CD14-positive monocyte (primary cell): ENCODE results near the gene ASCL2. TPM values are rescaled to one million over a fixed set of nuclear protein-coding genes. Genes with fewer than 3 reads are reported as not detected.

Experiments used
- DNase-seq, 3 donors: peaks; one replicate each; pipeline ENCODE4 v3.0.0-alpha.2; 2011 to 2022
- H2AFZ ChIP-seq: 2 replicates; pipeline ENCODE4 v1.6.0; 2012; ENCODE audit warnings: mild to moderate bottlenecking, low read depth, low read length, inconsistent platforms; ENCODE audit not compliant: insufficient read depth, poor library complexity, severe bottlenecking
- H3K27ac ChIP-seq, 2 donors: 1 replicate in 1 of 2; 2 replicates in 1 of 2; pipeline ENCODE4 v1.5.1; 2012 to 2013; ENCODE audit warnings: low read length in 2 of 2, control low read depth in 1 of 2, inconsistent platforms in 1 of 2, low read depth in 1 of 2, mild to moderate bottlenecking in 1 of 2
- H3K27me3 ChIP-seq, 2 donors: one replicate each; pipeline versions ENCODE4 v1.6.0 to v1.6.1; 2011 to 2013; ENCODE audit warnings: low read length in 2 of 2; ENCODE audit not compliant: control insufficient read depth in 2 of 2, insufficient read depth in 2 of 2
- H3K36me3 ChIP-seq, 2 donors: replicated peaks in 1 of 2; 1 replicate in 1 of 2; 2 replicates in 1 of 2; pipeline versions ENCODE4 v1.5.1 to v1.6.1; 2012 to 2013; ENCODE audit warnings: low read length in 2 of 2, control low read depth in 1 of 2, inconsistent platforms in 1 of 2, mild to moderate bottlenecking in 1 of 2; ENCODE audit not compliant: insufficient read depth in 2 of 2, control insufficient read depth in 1 of 2
- H3K4me1 ChIP-seq, 2 donors: 1 replicate in 1 of 2; 2 replicates in 1 of 2; pipeline versions ENCODE4 v1.5.1 to v1.6.1; 2012 to 2013; ENCODE audit warnings: low read length in 2 of 2, control low read depth in 1 of 2, inconsistent platforms in 1 of 2, mild to moderate bottlenecking in 1 of 2, moderate library complexity in 1 of 2; ENCODE audit not compliant: insufficient read depth in 2 of 2, control insufficient read depth in 1 of 2
- H3K4me2 ChIP-seq: replicated peaks from 2 replicates; pipeline ENCODE3; 2012; ENCODE audit warnings: low read length, moderate library complexity, mild to moderate bottlenecking; ENCODE audit not compliant: poor library complexity, severe bottlenecking; ENCODE audit errors: extremely low read depth
- H3K4me3 ChIP-seq, 3 experiments: fragments of 200-600 bp in 1 of 3; sonication (generic) in 1 of 3; replicated peaks in 1 of 3; 1 replicate in 2 of 3; 2 replicates in 1 of 3; pipeline ENCODE4 v1.5.1; 2011 to 2013; ENCODE audit warnings: low read length in 3 of 3, mild to moderate bottlenecking in 3 of 3, control low read depth in 2 of 3, low read depth in 2 of 3, inconsistent platforms in 1 of 3, moderate library complexity in 1 of 3
- H3K79me2 ChIP-seq: 2 replicates; pipeline ENCODE4 v1.6.0; 2012; ENCODE audit warnings: mild to moderate bottlenecking, control low read depth, inconsistent platforms, low read length, moderate library complexity; ENCODE audit not compliant: insufficient read depth
- H3K9ac ChIP-seq: 2 replicates; pipeline ENCODE4 v1.6.0; 2017; ENCODE audit warnings: low read length, mild to moderate bottlenecking; ENCODE audit not compliant: insufficient read depth, poor library complexity, severe bottlenecking
- H3K9me3 ChIP-seq, 2 donors: replicated peaks in 1 of 2; 1 replicate in 1 of 2; 2 replicates in 1 of 2; pipeline versions ENCODE4 v1.5.1 to v1.6.1; 2012 to 2013; ENCODE audit warnings: low read length in 2 of 2, control low read depth in 1 of 2; ENCODE audit not compliant: control insufficient read depth in 1 of 2, insufficient read depth in 1 of 2
- H4K20me1 ChIP-seq: 2 replicates; pipeline ENCODE4 v1.6.0; 2012; ENCODE audit warnings: mild to moderate bottlenecking, low read length, control low read depth, moderate library complexity; ENCODE audit not compliant: insufficient read depth
- H3K27ac Mint-ChIP-seq, 7 donors: one replicate each; pipeline ENCODE4 v1.8.0; 2020; ENCODE audit warnings: mild to moderate bottlenecking in 7 of 7, mixed read lengths in 7 of 7, moderate library complexity in 6 of 7, inconsistent platforms in 2 of 7
- H3K27me3 Mint-ChIP-seq, 3 donors: one replicate each; pipeline ENCODE4 v1.8.0; 2021 to 2022; ENCODE audit warnings: low read depth in 3 of 3, mild to moderate bottlenecking in 3 of 3, mixed read lengths in 3 of 3, moderate library complexity in 3 of 3, inconsistent platforms in 1 of 3
- H3K36me3 Mint-ChIP-seq, 2 donors: one replicate each; pipeline ENCODE4 v1.8.0; 2020; ENCODE audit warnings: mixed read lengths in 2 of 2, inconsistent platforms in 1 of 2, mild to moderate bottlenecking in 1 of 2
- H3K4me1 Mint-ChIP-seq: one replicate; pipeline ENCODE4 v1.8.0; 2020; ENCODE audit warnings: mild to moderate bottlenecking, mixed read lengths
- H3K4me3 Mint-ChIP-seq, 2 donors: one replicate each; pipeline ENCODE4 v1.8.0; 2020; ENCODE audit warnings: mild to moderate bottlenecking in 2 of 2, mixed read lengths in 2 of 2, moderate library complexity in 1 of 2
- H3K9me3 Mint-ChIP-seq, 7 donors: one replicate each; pipeline ENCODE4 v1.8.0; 2020 to 2022; ENCODE audit warnings: mixed read lengths in 7 of 7, mild to moderate bottlenecking in 6 of 7, moderate library complexity in 6 of 7, inconsistent platforms in 2 of 7
- CTCF ChIP-seq: fragments of 200-600 bp; IDR thresholded peaks from one replicate; pipeline ENCODE4 v1.8.0; 2022; ENCODE audit warnings: antibody characterized with exemption, mild to moderate bottlenecking
- WGBS: methylation state at CpG from one replicate; pipeline ENCODE4 v1.1.5; 2013; ENCODE audit warnings: missing lambda C conversion rate; ENCODE audit not compliant: insufficient coverage; 5-methylcytosine and 5-hydroxymethylcytosine counted together
- intact Hi-C, 2 donors: fragments of 100-400 bp; cut with micrococcal nuclease; formaldehyde crosslinking; loops; one replicate each; pipeline versions ENCODE4 v1.15.0 to v1.15.1; 2023
- polyA plus RNA-seq, 3 donors: library from polyadenylated mRNA; depleted of rRNA in 1 of 3; unstranded in 2 of 3; stranded (reverse) in 1 of 3; fragments of 300-500 nt in 2 of 3; fragments of >200 nt in 1 of 3; fragmentation: Illumina TruSeq in 2 of 3; gene quantifications; 1 replicate in 2 of 3; 2 replicates in 1 of 3; pipeline ENCODE4 v1.2.3, GENCODE V29; 2012 to 2021

The ASCL2 gene
- polyA plus RNA-seq, 3 donors = 5.7 to 11.4 (median 8.3) TPM

GRCh38 chr11:2263724-2264360, 6.5 kb downstream of the ASCL2 start:
- Histone ChIP-seq H3K9me3 (no peaks in the 10 kb centered on the region), H3K36me3 (no peaks in the 10 kb centered on the region), H3K9ac (no peak overlapping the region), H3K27me3 (no peaks in the 10 kb centered on the region), H3K79me2 (no peaks in the 10 kb centered on the region), H2AFZ (no peak overlapping the region), H3K4me2 (no peak overlapping the region), H4K20me1 (no peaks in the 10 kb centered on the region), H3K4me1 (peaks cover 38 to 45% of the 10 kb centered on the region in 2 donors), H3K27ac (no peak overlapping the region), H3K4me3 (no peak overlapping the region)
- TF ChIP-seq CTCF = no peak
- WGBS = 93% methylated on average over 9 of the region's 13 CpGs
- intact Hi-C loops = no loop called here
- H3K27me3 Mint-ChIP-seq = peaks cover 0 to 10% (median 3%) of the 10 kb centered on the region in 3 donors
- H3K4me3 Mint-ChIP-seq = no peak overlapping the region
- peaks cover 34% of the 10 kb centered on the region for H3K4me1 Mint-ChIP-seq
- no peak for DNase-seq
- no peaks in the 10 kb centered on the region for H3K9me3 Mint-ChIP-seq
- H3K36me3 Mint-ChIP-seq = peaks cover 3 to 6% of the 10 kb centered on the region in 2 donors
- H3K27ac Mint-ChIP-seq = no peak overlapping the region

DNA sequence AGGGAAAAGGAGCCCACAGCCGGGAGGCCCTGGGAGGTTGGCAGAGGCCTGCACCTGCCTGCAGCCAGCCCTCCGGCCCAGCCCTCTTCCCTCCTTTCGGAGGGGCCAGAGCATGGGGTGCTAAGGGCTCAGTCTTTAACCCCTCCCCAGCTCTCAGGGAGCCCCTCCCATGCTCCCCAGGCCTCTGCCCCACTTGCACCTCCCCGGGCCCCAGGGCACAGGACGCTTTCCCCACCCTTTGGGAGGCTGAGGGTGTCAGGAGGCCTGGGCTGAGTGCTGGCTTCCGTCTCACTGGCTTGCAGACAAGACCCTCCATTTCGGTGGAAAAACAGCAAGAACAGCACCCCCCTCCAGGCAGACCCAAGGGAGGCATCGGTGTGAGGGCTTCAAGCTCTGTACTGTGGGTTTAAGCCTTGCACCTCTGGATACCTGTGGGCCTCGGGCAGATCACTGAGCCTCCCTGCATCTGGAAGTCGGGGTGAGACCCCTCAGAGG, 7.3 kb downstream of the ASCL2 start:
- H3K4me1 ChIP-seq = peaks cover 31 to 37% of the 10 kb centered on the region in 2 donors
- no peak overlapping the region for H3K9ac ChIP-seq
- H3K4me3 ChIP-seq = no peak overlapping the region
- Mint-ChIP-seq H3K27me3 (peaks cover 0 to 10% (median 3%) of the 10 kb centered on the region in 3 donors), H3K4me1 (peaks cover 28% of the 10 kb centered on the region), H3K27ac (no peak overlapping the region), H3K36me3 (peaks cover 2 to 5% of the 10 kb centered on the region in 2 donors), H3K4me3 (no peak overlapping the region), H3K9me3 (no peaks in the 10 kb centered on the region)
- H3K79me2 ChIP-seq = no peaks in the 10 kb centered on the region
- H4K20me1 ChIP-seq = no peaks in the 10 kb centered on the region
- H3K36me3 ChIP-seq = no peaks in the 10 kb centered on the region
- no peak overlapping the region for H3K27ac ChIP-seq
- H3K9me3 ChIP-seq = no peaks in the 10 kb centered on the region
- no peak for DNase-seq
- intact Hi-C loops = no loop called here
- no peaks in the 10 kb centered on the region for H3K27me3 ChIP-seq
- 100% methylated on average over 5 of the region's 10 CpGs for whole genome bisulfite sequencing
- H2AFZ ChIP-seq = no peak overlapping the region
- H3K4me2 ChIP-seq = no peak overlapping the region
- TF ChIP-seq CTCF = no peak
